NCI-H2227 (cell line): ENCODE data around the gene PLEKHJ1.

ENCODE experiments used
- DNase-seq: peaks from one replicate; lab custom pipeline; 2025; ENCODE audit not compliant: unreplicated experiment; lab: John Stamatoyannopoulos, UW

Gene PLEKHJ1

DNA sequence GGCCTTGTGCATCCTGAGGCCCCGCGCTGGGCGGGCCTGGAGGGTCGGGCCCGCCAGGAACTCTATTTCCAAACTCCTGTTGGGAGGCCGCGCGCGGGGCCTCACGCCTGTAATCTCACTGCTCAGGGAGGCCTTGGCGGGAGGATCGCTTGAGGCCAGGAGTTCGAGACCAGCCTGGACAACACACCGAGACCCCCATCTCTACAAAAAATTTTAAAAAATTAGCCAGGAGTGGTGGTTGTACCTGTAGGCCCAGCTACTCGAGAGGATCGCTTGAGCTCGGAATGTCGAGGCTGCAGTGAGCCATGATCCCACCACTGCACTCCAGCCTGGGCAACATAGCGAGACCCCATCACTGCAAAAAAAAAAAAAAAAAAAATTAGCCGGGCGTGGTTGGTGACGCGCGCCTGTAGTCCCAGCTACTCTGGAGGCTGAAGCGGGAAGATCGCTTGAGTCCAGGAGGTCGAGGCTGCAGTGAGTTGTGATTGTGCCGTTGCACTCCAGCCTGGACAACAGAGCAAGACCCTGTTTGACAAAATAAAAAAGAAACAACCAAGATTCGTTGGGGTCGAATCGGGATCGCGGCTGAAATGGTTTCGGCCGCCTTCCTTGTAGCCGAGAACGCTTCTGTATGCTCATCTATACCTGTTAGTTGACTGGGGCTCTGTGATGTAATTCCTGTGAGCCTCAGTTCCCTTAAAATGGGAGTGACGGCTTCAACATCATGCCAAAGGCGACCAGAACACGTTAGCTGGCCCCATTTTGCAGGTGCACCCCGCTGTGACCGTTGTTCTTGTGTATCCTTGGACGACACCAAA is 1.1 kb upstream of the PLEKHJ1 start:
- DNase-seq = no peak

- no peak for DNase-seq
Measured at GRCh38 chr19:2236064-2236313, 140 bp downstream of the PLEKHJ1 start.

DNA sequence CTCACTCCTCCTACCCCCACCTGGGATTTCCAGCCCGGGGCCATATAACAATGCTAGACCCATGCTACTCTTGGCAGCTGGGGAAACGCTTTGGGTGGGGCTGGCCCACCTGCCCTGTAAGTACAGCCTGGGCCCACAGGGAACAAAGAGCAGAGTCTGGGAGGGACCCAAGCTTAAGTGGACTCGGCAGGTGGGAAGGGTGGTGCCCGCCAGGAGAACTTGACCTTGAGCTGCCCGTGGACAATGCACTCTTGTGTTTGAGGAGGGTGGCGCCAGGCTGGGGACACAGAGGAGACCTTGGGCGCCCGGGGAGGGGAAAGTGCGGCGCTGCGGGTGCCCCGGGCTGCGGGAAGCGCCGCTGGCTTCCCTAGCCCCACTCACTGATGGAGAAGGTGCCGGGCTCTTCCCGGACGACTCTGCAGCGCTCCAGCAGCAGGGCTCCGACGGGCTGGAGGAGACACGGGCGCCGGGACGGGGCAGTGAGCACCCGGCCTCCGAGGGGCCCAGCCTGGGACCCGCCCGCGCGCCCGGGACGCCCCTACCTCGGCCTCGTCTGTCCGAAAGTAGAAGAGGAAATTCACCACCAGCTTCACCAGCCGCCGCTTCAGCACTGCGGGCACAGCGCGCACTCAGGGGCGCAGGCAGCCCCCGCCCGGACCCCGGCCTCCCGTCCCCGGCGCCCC is 607 bp downstream of the PLEKHJ1 start:
- DNase-seq = peak; percentile 50

- DNase-seq = no peak
Measured at GRCh38 chr19:2234996-2235380, 1.1 kb downstream of the PLEKHJ1 start.

GRCh38 chr19:2233601-2234280 is 2.4 kb downstream of the PLEKHJ1 start:
- no peak for DNase-seq

DNA sequence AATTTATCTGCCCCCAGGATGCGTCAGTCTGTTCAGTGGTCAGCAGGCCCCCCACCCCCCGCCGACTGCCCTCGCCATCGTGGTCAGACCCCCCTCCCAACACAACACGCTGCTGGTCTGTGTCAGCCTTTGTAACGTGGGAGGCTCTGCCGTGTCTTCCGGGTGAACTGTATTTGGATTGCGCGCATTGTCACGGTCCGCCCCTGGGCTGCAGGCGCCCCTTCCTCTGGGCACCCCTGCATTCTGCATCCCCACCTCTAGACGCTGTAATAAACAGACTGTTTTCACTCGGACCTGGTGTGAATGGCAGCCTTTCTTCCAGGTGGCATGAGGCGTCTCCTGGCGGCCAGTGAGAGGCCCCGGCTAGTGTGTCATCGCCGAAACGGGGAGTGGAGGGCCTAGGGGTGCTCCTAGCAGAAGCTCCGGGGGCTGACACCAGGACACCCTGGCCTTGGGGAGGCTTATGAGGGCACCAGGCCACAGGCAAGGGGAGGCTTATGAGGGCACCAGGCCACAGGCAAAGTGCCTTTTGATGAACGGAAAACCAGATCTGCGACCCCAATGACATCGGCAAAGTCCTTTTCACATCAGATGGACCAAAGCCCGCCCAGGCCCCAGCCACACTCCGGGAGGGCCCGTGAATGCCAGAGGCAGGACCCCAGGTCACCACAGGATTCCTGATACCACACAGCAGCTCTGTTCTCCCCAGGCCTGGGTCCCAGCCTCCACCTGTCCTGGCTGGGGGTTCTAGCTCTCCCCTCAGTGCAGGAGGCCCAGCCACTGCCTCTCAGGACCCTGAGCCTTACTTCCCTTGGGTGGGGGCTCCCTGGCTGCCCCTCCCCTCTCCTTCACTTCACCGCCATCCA is 3.6 kb downstream of the PLEKHJ1 start:
- no peak for DNase-seq

GRCh38 chr19:2231621-2232221 is 4.4 kb downstream of the PLEKHJ1 start:
- no peak for DNase-seq

GRCh38 chr19:2230807-2231533 is 5.2 kb downstream of the PLEKHJ1 start:
- DNase-seq = no peak

DNA sequence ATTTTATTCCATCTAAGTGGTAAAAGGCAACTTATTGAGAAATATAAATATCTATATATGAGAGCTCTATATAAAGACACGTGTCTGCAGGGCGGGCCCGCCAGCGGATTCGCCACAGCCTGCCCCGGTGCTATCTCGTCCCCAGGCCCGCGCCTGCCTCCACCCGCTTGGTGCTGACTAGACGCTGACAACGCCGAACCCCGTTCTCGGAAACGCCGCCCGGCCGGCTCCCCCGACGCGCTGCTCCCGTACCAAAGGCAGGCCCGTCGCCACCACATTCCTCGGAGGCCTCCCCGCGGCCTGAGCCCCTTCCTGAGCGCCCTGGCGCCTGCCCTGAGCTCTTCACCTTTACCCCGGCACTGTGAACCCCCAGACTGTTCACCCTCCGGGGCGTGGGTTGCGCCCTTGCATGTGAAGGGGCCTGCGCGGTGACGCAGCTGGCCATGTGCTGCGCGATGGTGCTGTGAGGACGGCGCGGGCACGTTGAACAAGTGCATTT is 6.0 kb downstream of the PLEKHJ1 start:
- no peak for DNase-seq

DNA sequence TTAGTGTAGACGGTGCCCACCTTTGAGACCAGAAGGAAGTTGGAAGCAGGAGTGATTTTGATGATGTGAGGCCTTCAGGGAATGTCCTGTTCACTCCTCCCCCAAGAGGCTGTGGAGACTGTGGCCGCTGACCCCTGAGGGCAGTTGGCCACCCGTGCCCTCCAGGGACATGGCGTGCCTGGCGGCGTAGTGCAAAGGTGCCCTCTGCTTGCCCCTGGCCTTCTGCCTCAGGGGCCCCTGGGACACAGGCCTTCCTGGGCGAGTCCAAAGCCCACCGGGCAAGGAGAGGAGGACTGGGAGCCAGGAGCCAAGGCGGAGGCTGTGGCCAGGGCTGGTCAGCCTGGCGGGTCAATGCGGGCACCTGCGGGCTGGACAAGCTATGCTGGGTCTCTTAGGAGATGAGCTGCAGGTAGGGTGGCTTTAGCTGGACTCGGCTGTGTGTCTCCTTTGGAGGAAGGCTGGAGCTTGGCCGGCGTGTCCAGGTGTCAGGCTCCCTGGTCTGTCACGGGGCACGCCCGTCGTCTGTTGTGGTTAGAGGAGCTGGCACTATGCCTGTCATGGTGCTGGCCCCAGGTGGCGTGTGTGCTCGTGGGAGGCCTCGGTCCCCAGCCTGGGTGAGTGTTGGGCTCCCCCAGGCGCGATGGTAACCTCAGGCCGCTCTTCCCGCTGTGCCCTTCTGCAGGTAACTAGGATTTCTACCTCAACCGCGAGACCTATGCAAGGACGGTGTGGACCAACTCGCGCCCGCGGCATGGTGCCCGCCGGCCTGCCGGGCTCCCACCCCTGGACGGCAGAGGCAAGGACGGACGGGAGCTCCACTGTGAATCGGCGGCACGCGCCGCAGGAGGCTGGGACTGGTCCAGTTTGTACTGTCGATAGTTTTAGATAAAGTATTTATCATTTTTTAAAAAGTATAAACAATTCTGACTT is 6.8 kb downstream of the PLEKHJ1 start:
- no peak for DNase-seq

DNA sequence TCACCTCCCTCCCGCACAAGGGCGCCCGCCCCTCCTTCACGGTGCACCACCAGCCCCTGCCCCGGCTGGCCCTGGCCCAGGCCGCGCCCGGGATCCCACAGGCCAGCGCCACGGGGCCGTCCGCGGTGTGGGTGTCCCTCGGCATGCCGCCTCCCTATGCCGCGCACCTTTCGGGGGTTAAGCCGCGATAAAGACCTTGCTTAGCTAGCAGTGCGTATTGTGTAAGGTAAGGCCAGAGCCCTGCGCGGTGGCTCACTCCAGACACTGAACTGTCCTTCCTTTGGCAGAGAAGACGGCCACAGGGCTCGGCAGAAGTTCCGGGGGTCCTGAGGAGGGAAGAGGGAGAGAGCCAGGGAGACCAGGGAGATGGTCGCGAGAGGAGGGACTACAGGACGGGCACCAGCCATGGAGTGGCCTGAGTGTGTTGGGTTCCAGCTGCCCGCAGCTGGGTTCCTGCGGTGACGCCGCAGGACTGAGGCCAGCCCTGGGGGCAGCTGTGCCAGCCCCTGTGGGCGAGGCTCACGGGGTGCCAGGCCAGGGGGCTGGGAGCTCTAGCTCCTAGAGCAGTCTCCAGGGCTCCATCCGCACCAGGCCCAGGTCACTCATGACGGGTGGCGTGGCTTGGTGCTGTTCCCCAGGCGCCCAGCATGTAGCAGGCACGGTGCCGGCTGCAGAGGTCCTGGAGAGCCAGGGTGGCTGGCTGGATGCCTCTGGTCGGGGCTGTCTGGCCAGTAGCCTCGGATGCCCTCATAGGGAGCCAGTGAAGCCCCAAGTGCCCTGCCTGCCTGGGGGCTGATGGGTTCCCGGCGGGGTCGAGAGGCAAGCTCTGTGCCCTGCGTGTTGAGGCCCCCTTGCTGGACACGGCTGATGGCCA is 7.7 kb downstream of the PLEKHJ1 start:
- no peak for DNase-seq

- DNase-seq = peak; percentile 73
Measured at GRCh38 chr19:2227415-2228156, 8.5 kb downstream of the PLEKHJ1 start.

DNA sequence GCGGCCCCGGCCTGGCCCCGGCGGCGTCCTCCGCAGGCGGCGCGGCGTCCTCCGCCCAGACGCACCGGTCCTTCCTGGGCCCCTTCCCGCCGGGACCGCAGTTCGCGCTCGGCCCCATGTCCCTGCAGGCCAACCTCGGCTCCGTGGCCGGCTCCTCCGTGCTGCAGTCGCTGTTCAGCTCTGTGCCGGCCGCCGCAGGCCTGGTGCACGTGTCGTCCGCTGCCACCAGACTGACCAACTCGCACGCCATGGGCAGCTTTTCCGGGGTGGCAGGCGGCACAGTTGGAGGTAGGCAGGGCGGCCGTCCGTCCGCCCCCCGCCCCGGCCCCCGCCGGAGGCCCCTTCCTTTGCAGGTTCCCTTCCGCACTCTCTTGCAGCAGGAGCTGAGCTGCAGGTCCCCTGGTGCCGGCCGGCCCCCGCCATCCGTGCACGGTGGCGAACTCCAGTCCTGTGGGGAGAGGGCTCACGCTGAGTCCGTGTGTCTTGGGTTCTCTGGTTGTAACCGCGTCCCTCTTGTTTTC is 9.2 kb downstream of the PLEKHJ1 start:
- DNase-seq = no peak

- DNase-seq = no peak
Measured at GRCh38 chr19:2226051-2226839, 9.9 kb downstream of the PLEKHJ1 start.

DNA sequence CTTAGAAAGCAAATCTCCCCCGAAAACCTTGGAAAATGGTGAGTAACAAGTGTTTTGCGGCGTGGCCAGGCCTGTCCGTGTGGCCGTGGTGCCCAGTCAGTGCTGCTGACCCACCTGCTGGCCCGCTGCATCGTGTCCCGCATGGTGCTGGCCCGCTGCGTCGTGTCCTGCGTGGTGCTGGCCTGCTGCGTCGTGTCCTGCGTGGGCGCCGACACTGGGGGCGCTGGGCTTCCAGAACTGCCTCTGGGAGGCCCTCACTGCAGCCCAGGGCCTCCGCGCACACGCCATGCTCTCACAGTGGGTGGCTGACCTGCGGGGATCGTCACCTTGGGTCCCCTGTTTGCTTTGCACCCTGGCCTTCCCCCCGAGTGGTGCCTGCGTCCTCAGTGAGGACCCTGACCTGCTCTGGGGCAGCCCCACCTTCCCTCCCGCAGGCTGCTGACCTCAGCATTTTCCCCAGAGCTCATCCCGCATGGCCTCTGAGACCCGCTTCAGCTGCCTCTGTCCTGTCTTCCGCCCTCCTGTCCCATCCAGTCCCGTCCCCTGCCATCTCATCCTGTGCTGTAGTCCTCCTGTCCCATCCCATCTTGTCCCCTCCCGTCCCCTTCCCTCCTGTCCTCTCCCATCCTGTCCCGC is 10.6 kb downstream of the PLEKHJ1 start:
- no peak for DNase-seq
